ENCODE data around the gene TSHZ2.

Gene TSHZ2

GRCh38 chr20:53122853-53123252 is 150.7 kb downstream of the TSHZ2 start:
- TF ChIP-seq ZFX (IDR thresholded peaks at IDR 0.05), result no peak
- TF ChIP-seq, protein P1, sequence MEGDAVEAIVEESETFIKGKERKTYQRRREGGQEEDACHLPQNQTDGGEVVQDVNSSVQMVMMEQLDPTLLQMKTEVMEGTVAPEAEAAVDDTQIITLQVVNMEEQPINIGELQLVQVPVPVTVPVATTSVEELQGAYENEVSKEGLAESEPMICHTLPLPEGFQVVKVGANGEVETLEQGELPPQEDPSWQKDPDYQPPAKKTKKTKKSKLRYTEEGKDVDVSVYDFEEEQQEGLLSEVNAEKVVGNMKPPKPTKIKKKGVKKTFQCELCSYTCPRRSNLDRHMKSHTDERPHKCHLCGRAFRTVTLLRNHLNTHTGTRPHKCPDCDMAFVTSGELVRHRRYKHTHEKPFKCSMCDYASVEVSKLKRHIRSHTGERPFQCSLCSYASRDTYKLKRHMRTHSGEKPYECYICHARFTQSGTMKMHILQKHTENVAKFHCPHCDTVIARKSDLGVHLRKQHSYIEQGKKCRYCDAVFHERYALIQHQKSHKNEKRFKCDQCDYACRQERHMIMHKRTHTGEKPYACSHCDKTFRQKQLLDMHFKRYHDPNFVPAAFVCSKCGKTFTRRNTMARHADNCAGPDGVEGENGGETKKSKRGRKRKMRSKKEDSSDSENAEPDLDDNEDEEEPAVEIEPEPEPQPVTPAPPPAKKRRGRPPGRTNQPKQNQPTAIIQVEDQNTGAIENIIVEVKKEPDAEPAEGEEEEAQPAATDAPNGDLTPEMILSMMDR (conservative IDR thresholded peaks at IDR 0.05), result no peak
- H3K27ac ChIP-seq, result no peak overlapping the region

DNA sequence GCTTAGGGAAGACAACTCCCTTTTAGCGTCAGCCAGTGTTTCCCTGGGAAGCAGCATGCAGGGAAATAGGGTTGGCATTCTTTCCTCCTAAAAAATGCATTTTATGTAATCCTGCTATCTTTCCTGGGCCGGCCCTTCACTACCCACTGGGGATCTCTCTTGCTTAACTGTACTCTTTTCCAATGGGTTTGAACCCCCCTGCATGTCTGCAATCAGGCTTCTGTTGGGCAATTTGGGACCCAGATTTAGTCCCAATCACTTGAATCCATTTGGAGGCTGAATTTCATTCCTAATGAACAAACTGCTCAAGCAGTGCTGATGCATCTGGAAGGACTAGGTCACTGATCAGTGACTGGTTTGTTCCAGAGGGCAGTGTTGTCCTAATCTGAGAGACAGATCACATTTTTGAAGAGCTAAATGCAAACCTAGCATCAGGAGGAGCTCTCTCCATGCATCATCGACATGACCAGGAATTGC is 152.0 kb downstream of the TSHZ2 start:
- TF ChIP-seq, protein P1 (conservative IDR thresholded peaks at IDR 0.05), result no peak
- TF ChIP-seq ZFX (IDR thresholded peaks at IDR 0.05), result no peak
- H3K27ac ChIP-seq, result no peak overlapping the region

- no peak for TF ChIP-seq ZFX (IDR thresholded peaks at IDR 0.05)
- TF ChIP-seq, protein P1 (conservative IDR thresholded peaks at IDR 0.05), result no peak
- H3K27ac ChIP-seq, result no peak overlapping the region
These were observed 152.6 kb downstream of the TSHZ2 start for GRCh38 chr20:53124803-53125202.

DNA sequence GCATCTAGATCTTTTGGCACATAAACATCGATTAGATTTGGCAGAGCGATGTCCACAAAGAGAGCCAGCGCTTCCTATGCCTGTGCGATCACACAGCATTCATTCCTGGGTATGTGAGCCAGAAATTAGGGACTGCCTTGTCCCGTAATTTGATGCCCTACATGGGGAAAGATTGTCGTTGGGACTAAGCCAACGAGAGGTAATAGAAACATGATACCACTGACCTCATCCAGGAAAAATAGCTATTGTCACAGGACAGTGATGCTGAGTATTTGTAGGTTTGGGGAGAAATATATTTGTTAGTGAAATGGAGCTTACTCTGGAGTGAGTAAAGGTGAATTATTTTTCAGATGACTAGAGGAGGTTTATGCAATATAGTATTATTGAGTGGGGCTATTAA is 154.0 kb downstream of the TSHZ2 start:
- no peak for TF ChIP-seq ZFX (IDR thresholded peaks at IDR 0.05)
- TF ChIP-seq, protein P1 (conservative IDR thresholded peaks at IDR 0.05), result no peak
- H3K27ac ChIP-seq, result no peak overlapping the region; the same call in 1 of the 2 replicates

GRCh38 chr20:53127027-53127426 is 154.9 kb downstream of the TSHZ2 start:
- peak overlapping the region; percentile 42; the same call in 1 of the 2 replicates for H3K27ac ChIP-seq
- TF ChIP-seq, protein P1 (conservative IDR thresholded peaks at IDR 0.05), result no peak
- TF ChIP-seq ZFX (IDR thresholded peaks at IDR 0.05), result no peak

- no peak for TF ChIP-seq ZFX (IDR thresholded peaks at IDR 0.05)
- TF ChIP-seq, protein P1 (conservative IDR thresholded peaks at IDR 0.05), result no peak
- no peak overlapping the region for H3K27ac ChIP-seq
These were observed 155.8 kb downstream of the TSHZ2 start for GRCh38 chr20:53128004-53128403.

GRCh38 chr20:53129563-53129962 is 157.4 kb downstream of the TSHZ2 start:
- TF ChIP-seq, protein P1 (conservative IDR thresholded peaks at IDR 0.05), result no peak
- TF ChIP-seq ZFX (IDR thresholded peaks at IDR 0.05), result no peak
- H3K27ac ChIP-seq, result no peak overlapping the region

All from C4-2B (cell line).